ENCODE measurements around the gene PRRG1.
"Not testable (repeated sequence)": the region's sequence is repeated elsewhere in the genome, so short reads cannot be mapped to it uniquely, and the experiment has no call there.

Gene PRRG1

DNA sequence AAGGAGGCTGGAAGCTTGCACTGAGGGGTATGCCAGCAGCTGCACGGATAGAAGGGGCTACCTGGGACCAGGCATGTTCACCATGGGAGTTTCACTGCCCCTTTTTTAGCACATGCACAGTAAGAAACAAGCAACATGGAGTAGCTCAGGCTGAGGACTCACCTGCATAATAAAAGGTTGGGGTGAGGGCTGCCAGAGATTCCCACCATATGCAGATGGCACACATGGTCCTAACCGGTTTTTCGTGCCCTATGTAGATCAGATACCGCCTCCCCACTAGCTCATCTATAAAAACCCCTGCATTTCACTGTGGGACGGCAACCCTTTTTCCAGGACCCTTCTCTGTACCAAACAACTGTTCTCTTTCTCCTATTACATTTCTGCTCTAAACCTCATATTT lies 125.3 kb downstream of the PRRG1 start:
- no peak for DNase-seq

- DNase-seq = no peak
These were observed 127.5 kb downstream of the PRRG1 start for GRCh38 chrX:37476571-37477170.

- not testable (repeated sequence) for DNase-seq
These were observed 135.2 kb downstream of the PRRG1 start for GRCh38 chrX:37484335-37484734.

- DNase-seq = no peak
These were observed 136.3 kb downstream of the PRRG1 start for GRCh38 chrX:37485429-37485828.

- no peak for DNase-seq
These were observed 138.1 kb downstream of the PRRG1 start for GRCh38 chrX:37487271-37487670.

- no peak for DNase-seq
These were observed 139.2 kb downstream of the PRRG1 start for GRCh38 chrX:37488323-37488722.

DNA sequence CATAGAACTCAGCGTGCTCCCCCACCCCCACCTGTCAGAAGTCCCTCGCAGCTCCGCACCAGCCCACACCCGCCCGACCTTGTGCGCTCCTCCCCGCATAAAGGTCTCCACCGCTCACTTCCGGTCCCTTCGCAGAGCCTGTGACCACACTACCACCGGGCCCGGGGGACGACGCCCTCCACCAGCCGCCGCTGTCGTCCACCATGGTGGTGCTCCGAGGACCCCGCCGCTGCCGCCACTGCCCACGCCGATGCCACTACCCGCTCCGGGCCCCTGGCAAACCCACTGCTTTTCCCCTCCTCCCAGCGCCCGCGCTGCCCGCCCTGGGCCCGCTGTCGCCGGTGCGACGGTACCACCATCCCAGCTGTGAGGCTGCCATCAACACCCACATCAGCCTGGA lies 142.5 kb downstream of the PRRG1 start:
- no peak for DNase-seq

- DNase-seq = not testable (repeated sequence)
These were observed 146.6 kb downstream of the PRRG1 start for GRCh38 chrX:37495760-37496159.

GRCh38 chrX:37497126-37497525 lies 148.0 kb downstream of the PRRG1 start:
- not testable (repeated sequence) for DNase-seq

GRCh38 chrX:37498323-37498722 lies 149.2 kb downstream of the PRRG1 start:
- not testable (repeated sequence) for DNase-seq

DNA sequence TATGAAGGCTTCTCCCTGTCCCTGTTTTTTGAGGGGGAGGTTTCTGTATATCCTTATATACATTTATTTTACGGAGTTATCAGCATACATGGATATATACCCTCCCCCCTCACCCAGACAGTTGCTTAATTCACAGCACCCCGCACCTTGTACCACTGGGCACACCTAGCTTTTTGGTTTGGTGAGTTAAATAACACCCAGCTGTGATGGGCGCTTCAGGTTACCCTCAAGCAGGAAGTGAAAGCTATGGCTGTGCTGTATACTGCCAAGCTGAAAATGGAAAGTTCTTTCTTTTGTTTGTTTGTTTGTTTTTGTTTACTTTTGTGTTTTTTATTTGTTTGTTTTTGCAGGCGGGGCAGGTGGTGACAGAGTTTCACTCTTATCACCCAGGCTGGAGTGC lies 150.5 kb downstream of the PRRG1 start:
- DNase-seq = not testable (repeated sequence)

DNA sequence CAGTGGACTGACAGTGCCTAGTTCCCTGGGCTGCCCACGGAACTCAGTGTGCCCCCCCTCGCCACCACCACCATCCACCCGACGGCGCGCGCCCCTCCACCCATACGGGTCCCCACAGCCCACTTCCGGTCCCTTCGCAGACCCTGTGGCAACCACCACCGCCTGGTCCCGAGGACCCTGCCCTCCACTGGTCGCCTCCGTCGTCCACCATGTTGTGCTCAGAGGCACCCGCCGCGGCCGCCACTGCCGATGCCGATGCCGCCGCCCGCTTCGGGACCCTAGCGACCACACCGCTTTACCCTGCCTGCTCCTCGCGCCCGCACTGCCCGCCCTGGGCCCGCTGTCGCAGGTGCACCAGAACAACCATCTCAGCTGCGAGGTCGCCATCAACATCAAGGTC lies 155.8 kb downstream of the PRRG1 start:
- no peak for DNase-seq
